GM23338 (cell line): ENCODE data around the gene GPX6. TPM values are rescaled to one million over a fixed set of nuclear protein-coding genes. Genes with fewer than 3 reads are reported as not detected.
"Not testable (repeated sequence)": the region's sequence is repeated elsewhere in the genome, so short reads cannot be mapped to it uniquely, and the experiment has no call there.

Source experiments
- ATAC-seq: fragments of 200-7000 bp; cut with Tn5 transposase; 3 replicates; pipeline ENCODE4 v1.9.1; 2020
- DNase-seq: peaks from one replicate; pipeline ENCODE4 v3.0.0-alpha.2; 2015; ENCODE audit warnings: low spot score
- H2AFZ ChIP-seq: fragments of 200-600 bp; sonication (generic); 2 replicates; pipeline ENCODE4 v1.8.0; 2016; ENCODE audit warnings: antibody characterized with exemption, mild to moderate bottlenecking, moderate library complexity
- H3F3A ChIP-seq: fragments of 200-600 bp; sonication (generic); replicated peaks from 2 replicates; pipeline ENCODE4 v1.8.0; 2017; ENCODE audit warnings: antibody characterized with exemption, mixed run types, low read depth
- H3K27ac ChIP-seq: fragments of 200-600 bp; sonication (generic); 2 replicates; pipeline ENCODE4 v1.6.1; 2016; ENCODE audit warnings: low read depth
- H3K27me3 ChIP-seq: fragments of 200-600 bp; sonication (generic); 2 replicates; pipeline ENCODE4 v1.8.0; 2016; ENCODE audit warnings: mild to moderate bottlenecking, mixed run types, moderate library complexity; ENCODE audit not compliant: insufficient read depth
- H3K36me3 ChIP-seq: fragments of 200-600 bp; sonication (generic); 2 replicates; pipeline ENCODE4 v1.8.0; 2016; ENCODE audit warnings: mild to moderate bottlenecking; ENCODE audit not compliant: insufficient read depth
- H3K4me1 ChIP-seq: fragments of 200-600 bp; sonication (generic); 2 replicates; pipeline ENCODE4 v1.8.0; 2016; ENCODE audit warnings: mild to moderate bottlenecking, moderate library complexity; ENCODE audit not compliant: insufficient read depth
- H3K4me2 ChIP-seq: fragments of 200-600 bp; sonication (generic); 2 replicates; pipeline ENCODE4 v1.7.1; 2017; ENCODE audit warnings: mixed run types
- H3K4me3 ChIP-seq: fragments of 200-600 bp; sonication (generic); 2 replicates; pipeline ENCODE4 v1.6.1; 2016; ENCODE audit warnings: mixed run types
- H3K79me2 ChIP-seq: fragments of 200-600 bp; sonication (generic); replicated peaks from 2 replicates; pipeline ENCODE4 v1.8.0; 2017; ENCODE audit warnings: mild to moderate bottlenecking; ENCODE audit not compliant: insufficient read depth
- H3K9me2 ChIP-seq: fragments of 200-600 bp; sonication (generic); 2 replicates; pipeline ENCODE4 v1.8.0; 2017; ENCODE audit not compliant: insufficient read depth
- H4K20me1 ChIP-seq: fragments of 200-600 bp; sonication (generic); replicated peaks from 2 replicates; pipeline ENCODE4 v1.8.0; 2017; ENCODE audit warnings: mild to moderate bottlenecking; ENCODE audit not compliant: insufficient read depth
- H3K27ac Mint-ChIP-seq: 2 replicates; pipeline ENCODE4 v1.8.0; 2020; ENCODE audit warnings: inconsistent platforms, mild to moderate bottlenecking, moderate library complexity, mixed read lengths
- H3K27me3 Mint-ChIP-seq: 3 replicates; pipeline ENCODE4 v1.8.0; 2022; ENCODE audit warnings: low read depth, mild to moderate bottlenecking, moderate library complexity, mixed read lengths, inconsistent platforms; ENCODE audit not compliant: insufficient read depth, poor library complexity
- H3K36me3 Mint-ChIP-seq: 3 replicates; pipeline ENCODE4 v1.8.0; 2021; ENCODE audit warnings: low read depth, mild to moderate bottlenecking, inconsistent platforms, moderate library complexity, mixed read lengths
- H3K4me1 Mint-ChIP-seq: 3 replicates; pipeline ENCODE4 v1.8.0; 2020; ENCODE audit warnings: mild to moderate bottlenecking, inconsistent platforms, mixed read lengths
- H3K4me3 Mint-ChIP-seq: 3 replicates; pipeline ENCODE4 v1.8.0; 2021; ENCODE audit warnings: moderate library complexity, mild to moderate bottlenecking, inconsistent platforms, mixed read lengths
- H3K9me3 Mint-ChIP-seq: 3 replicates; pipeline ENCODE4 v1.8.0; 2020; ENCODE audit warnings: moderate library complexity, mild to moderate bottlenecking, inconsistent platforms, mixed read lengths
- STAT1 ChIP-seq: IDR thresholded peaks from one replicate; pipeline ENCODE4 v1.6.1; 2016; ENCODE audit warnings: antibody characterized with exemption; ENCODE audit not compliant: unreplicated experiment
- polyA plus RNA-seq: library from polyadenylated mRNA; unstranded; fragments of >200 nt; fragmentation: Nextera tagmentation; extraction: Ambion mirVana; gene quantifications from 2 replicates; pipeline ENCODE4 v1.2.1, GENCODE V29; 2016
- total RNA-seq: library from RNA; depleted of rRNA; stranded (reverse); fragments of >200 nt; shearing (Covaris generic); gene quantifications from 2 replicates; pipeline ENCODE4 v1.2.3, GENCODE V29; 2014
- TF ChIP-seq, protein P1 (sequence below): IDR thresholded peaks from one replicate; pipeline ENCODE4 v1.6.1; 2018; ENCODE audit warnings: antibody characterized with exemption; ENCODE audit not compliant: unreplicated experiment

Gene GPX6
- total and polyA plus RNA-seq, 2 experiments from 2014 or later: not detected

DNA sequence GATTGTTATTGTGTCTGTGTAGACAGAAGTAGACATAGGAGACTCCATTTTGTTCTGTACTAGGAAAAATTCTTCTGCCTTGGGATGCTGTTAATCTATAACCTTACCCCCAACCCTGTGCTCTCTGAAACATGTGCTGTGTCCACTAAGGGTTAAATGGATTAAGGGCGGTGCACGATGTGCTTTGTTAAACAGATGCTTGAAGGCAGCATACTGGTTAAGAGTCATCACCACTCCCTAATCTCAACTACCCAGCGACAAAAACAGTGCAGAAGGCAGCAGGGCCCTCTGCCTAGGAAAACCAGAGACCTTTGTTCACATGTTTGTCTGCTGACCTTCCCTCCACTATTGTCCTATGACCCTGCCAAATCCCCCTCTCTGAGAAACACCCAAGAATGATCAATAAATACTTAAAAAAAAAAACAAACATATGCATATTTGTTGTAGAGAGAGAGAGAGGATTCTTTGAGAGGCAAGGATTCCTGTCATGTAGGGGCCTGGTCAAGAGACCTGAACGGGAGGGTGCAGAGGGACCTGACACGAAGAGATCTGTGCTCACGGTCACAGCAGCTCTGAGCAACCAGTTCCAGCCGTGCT is 12.8 kb downstream of the GPX6 start:
- H3K4me2 ChIP-seq, H3K36me3 ChIP-seq, H3K27me3 ChIP-seq, ATAC-seq, H3K79me2 ChIP-seq, H4K20me1 ChIP-seq, H3F3A ChIP-seq, H3K27me3 Mint-ChIP-seq, H3K4me3 Mint-ChIP-seq, H3K4me3 ChIP-seq, H3K36me3 Mint-ChIP-seq, DNase-seq, H3K27ac ChIP-seq, H3K27ac Mint-ChIP-seq: not testable (repeated sequence)
- Histone ChIP-seq H3K9me2 (peaks cover 13% of the 10 kb centered on the region; the same call in 1 of the 2 replicates), H2AFZ (0 out of 2 replicates have a peak overlapping the region, but pooled peaks have one; percentile 52), H3K4me1 (peaks cover 17% of the 10 kb centered on the region)
- peaks cover 16% of the 10 kb centered on the region for H3K4me1 Mint-ChIP-seq
- peaks cover 11% of the 10 kb centered on the region; the same call in 2 of the 3 replicates for H3K9me3 Mint-ChIP-seq

DNA sequence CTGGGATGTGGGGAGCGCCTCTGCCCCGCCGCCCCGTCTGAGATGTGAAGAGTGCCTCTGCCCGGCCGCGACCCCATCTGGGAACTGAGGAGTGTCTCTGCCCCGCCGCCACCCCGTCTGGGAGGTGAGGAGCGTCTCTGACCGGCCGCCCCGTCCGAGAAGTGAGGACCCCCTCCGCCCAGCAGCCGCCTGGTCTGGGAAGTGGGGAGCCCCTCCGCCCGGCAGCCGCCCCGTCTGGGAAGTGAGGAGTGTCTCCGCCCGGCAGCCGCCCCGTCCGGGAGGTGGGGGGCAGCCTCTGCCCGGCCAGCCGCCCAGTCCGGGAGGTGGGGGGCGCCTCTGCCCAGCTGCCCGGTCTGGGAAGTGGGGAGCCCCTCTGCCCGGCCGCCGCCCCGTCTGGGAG is 13.5 kb downstream of the GPX6 start:
- not testable (repeated sequence) for H3K4me2 ChIP-seq, H3K4me3 Mint-ChIP-seq, H3K36me3 ChIP-seq, H3K4me3 ChIP-seq, DNase-seq, H3K27me3 ChIP-seq, ATAC-seq, H3K27ac ChIP-seq, H3K27ac Mint-ChIP-seq, H3K79me2 ChIP-seq, H3F3A ChIP-seq, H4K20me1 ChIP-seq, H3K36me3 Mint-ChIP-seq, H3K27me3 Mint-ChIP-seq, H2AFZ ChIP-seq
- H3K4me1 Mint-ChIP-seq: peaks cover 13% of the 10 kb centered on the region
- Histone ChIP-seq H3K4me1 (peaks cover 12% of the 10 kb centered on the region), H3K9me2 (peaks cover 16% of the 10 kb centered on the region; the same call in 1 of the 2 replicates)
- H3K9me3 Mint-ChIP-seq: peaks cover 11% of the 10 kb centered on the region; the same call in 2 of the 3 replicates

DNA sequence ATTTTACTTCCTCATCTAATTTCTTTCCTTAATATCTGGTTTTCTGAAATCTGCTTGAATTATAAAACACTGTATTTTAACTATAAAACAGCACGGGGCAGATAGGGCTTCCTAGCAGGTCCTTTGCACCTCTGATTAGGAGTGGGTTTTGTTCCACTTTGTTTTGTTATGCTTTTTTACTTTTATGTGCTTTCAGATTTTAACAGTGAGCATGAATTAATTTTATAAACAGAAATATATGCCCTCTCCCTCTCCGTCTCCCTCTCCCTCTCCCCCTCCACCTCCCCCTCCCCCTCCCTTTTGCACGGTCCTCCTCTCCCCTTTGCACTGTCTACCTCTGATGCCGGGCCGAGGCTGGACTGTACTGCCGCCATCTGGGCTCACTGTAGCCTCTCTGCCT is 14.3 kb downstream of the GPX6 start:
- H3K9me2 ChIP-seq: peaks cover 16% of the 10 kb centered on the region; the same call in 1 of the 2 replicates
- no peak overlapping the region for H3K27ac ChIP-seq
- H3K4me1 ChIP-seq: peaks cover 4% of the 10 kb centered on the region
- no peaks in the 10 kb centered on the region for H4K20me1 ChIP-seq
- no peaks in the 10 kb centered on the region for H3K27me3 Mint-ChIP-seq
- H3K36me3 ChIP-seq: no peaks in the 10 kb centered on the region
- H3K79me2 ChIP-seq: no peaks in the 10 kb centered on the region
- no peak for ATAC-seq
- H3K4me1 Mint-ChIP-seq: peaks cover 4% of the 10 kb centered on the region
- H3F3A ChIP-seq: no peaks in the 10 kb centered on the region
- H3K27me3 ChIP-seq: no peaks in the 10 kb centered on the region
- H3K4me3 Mint-ChIP-seq: no peak overlapping the region
- H2AFZ ChIP-seq: no peak overlapping the region
- TF ChIP-seq STAT1: no peak
- 0 out of 3 replicates have a peak, but pooled peaks cover 3% of the 10 kb centered on the region for H3K36me3 Mint-ChIP-seq
- peaks cover 11% of the 10 kb centered on the region; the same call in 2 of the 3 replicates for H3K9me3 Mint-ChIP-seq
- H3K27ac Mint-ChIP-seq: no peak overlapping the region
- no peak overlapping the region for H3K4me2 ChIP-seq
- no peak overlapping the region for H3K4me3 ChIP-seq
- DNase-seq: no peak

DNA sequence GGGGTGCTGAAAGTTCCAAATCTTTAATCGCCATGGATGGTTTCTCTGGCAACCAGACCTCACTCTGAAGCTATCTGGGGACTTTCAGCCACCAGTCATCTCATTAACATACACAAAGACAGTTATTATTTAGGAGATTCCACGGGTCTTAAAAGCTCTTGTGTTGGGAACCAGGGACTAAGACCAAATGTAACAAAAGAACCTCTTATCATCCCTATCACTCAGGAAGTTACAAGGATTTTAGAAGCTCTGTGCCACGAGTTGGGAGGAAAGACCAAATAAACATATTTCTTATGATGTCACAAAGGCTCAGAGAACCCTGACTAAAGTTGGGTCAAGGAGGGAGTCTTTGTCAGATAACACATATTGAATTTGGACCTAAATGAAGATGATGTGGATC is 17.7 kb downstream of the GPX6 start:
- Mint-ChIP-seq H3K4me1 (no peaks in the 10 kb centered on the region), H3K27ac (no peak overlapping the region), H3K27me3 (no peaks in the 10 kb centered on the region), H3K4me3 (no peak overlapping the region), H3K36me3 (0 out of 3 replicates have a peak, but pooled peaks cover 2% of the 10 kb centered on the region), H3K9me3 (peaks cover 11% of the 10 kb centered on the region; the same call in 2 of the 3 replicates)
- H3K4me1 ChIP-seq: no peaks in the 10 kb centered on the region
- H3K36me3 ChIP-seq: no peaks in the 10 kb centered on the region
- ATAC-seq: no peak
- no peaks in the 10 kb centered on the region for H3K79me2 ChIP-seq
- no peaks in the 10 kb centered on the region for H3K27me3 ChIP-seq
- no peak overlapping the region for H2AFZ ChIP-seq
- no peak overlapping the region for H3K27ac ChIP-seq
- DNase-seq: no peak
- H3K4me3 ChIP-seq: no peak overlapping the region
- peaks cover 16% of the 10 kb centered on the region; the same call in 1 of the 2 replicates for H3K9me2 ChIP-seq
- H3F3A ChIP-seq: no peaks in the 10 kb centered on the region
- no peaks in the 10 kb centered on the region for H4K20me1 ChIP-seq
- TF ChIP-seq, protein P1, sequence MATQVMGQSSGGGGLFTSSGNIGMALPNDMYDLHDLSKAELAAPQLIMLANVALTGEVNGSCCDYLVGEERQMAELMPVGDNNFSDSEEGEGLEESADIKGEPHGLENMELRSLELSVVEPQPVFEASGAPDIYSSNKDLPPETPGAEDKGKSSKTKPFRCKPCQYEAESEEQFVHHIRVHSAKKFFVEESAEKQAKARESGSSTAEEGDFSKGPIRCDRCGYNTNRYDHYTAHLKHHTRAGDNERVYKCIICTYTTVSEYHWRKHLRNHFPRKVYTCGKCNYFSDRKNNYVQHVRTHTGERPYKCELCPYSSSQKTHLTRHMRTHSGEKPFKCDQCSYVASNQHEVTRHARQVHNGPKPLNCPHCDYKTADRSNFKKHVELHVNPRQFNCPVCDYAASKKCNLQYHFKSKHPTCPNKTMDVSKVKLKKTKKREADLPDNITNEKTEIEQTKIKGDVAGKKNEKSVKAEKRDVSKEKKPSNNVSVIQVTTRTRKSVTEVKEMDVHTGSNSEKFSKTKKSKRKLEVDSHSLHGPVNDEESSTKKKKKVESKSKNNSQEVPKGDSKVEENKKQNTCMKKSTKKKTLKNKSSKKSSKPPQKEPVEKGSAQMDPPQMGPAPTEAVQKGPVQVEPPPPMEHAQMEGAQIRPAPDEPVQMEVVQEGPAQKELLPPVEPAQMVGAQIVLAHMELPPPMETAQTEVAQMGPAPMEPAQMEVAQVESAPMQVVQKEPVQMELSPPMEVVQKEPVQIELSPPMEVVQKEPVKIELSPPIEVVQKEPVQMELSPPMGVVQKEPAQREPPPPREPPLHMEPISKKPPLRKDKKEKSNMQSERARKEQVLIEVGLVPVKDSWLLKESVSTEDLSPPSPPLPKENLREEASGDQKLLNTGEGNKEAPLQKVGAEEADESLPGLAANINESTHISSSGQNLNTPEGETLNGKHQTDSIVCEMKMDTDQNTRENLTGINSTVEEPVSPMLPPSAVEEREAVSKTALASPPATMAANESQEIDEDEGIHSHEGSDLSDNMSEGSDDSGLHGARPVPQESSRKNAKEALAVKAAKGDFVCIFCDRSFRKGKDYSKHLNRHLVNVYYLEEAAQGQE: no peak
- no peak overlapping the region for H3K4me2 ChIP-seq
